IgD-negative memory B cell (primary cell): ENCODE results near the gene FAM174C. TPM values are rescaled to one million over a fixed set of nuclear protein-coding genes. Genes with fewer than 3 reads are reported as not detected.
A peak's percentile ranks its signal among the peaks of the same experiment; 100 is the strongest.
"Not testable (repeated sequence)": the region's sequence is repeated elsewhere in the genome, so short reads cannot be mapped to it uniquely, and the experiment has no call there.

Source experiments
- H3K27ac Mint-ChIP-seq, 3 donors: one replicate each; pipeline ENCODE4 v1.8.0; 2020 to 2022; ENCODE audit warnings: mild to moderate bottlenecking in 3 of 3, mixed read lengths in 3 of 3, moderate library complexity in 1 of 3
- H3K27me3 Mint-ChIP-seq: one replicate; pipeline ENCODE4 v1.8.0; 2021; ENCODE audit warnings: mixed read lengths
- H3K36me3 Mint-ChIP-seq: one replicate; pipeline ENCODE4 v1.8.0; 2020; ENCODE audit warnings: mild to moderate bottlenecking, mixed read lengths
- H3K4me1 Mint-ChIP-seq, 3 donors: one replicate each; pipeline ENCODE4 v1.8.0; 2020 to 2022; ENCODE audit warnings: mixed read lengths in 3 of 3, mild to moderate bottlenecking in 1 of 3
- H3K4me3 Mint-ChIP-seq, 4 donors: one replicate each; pipeline ENCODE4 v1.8.0; 2020 to 2022; ENCODE audit warnings: mild to moderate bottlenecking in 4 of 4, mixed read lengths in 4 of 4, moderate library complexity in 3 of 4
- H3K9me3 Mint-ChIP-seq, 3 donors: one replicate each; pipeline ENCODE4 v1.8.0; 2020 to 2021; ENCODE audit warnings: mixed read lengths in 3 of 3, mild to moderate bottlenecking in 1 of 3
- polyA plus RNA-seq: library from polyadenylated mRNA; unstranded; fragments of 300-500 nt; fragmentation: Illumina TruSeq; gene quantifications from one replicate; pipeline ENCODE4 v1.2.3, GENCODE V29; 2021

Gene FAM174C
- polyA plus RNA-seq, 1 donor from 2014 or later, result 115 TPM

DNA sequence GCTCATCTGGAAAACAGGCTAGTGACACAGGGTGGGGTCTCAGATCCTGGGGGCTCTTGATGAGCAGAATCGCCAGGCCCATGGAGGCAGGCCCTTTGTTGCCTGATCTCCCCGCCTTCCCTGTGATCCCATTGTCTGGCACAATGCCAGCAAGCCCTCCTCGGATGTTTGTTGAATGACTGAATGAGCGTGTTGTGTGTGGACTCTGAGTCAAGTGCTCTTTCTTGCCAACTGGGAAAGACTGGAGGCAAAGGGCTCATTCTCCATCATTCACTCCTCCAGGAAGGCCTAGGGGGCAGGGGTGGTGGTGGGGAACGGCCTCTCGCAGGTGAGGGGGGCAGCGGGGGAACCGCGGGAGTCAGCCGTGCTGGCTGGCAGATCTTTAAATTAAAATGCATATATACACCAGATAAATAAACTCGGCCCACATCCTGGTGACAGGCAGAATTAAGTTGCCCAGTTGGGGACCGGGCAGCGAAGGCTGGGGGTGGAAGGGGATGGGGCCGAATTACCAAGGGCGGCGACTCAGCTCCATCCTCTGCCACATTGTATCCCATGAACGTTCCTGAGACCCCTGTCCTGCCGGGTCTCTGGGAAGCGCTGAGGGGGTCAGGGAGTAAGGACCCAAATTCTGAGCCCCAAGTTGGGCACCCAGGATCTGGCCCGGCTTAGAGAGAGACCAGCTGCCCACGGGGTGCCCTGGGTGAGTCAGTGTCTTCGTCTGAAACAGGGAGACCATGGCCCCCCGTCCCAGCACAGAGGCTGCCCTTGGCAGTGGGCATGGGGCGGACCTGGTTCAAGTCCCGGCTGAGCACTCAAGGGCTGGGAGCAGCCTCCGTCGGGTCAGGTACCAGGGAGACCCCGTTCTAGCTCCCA is 34.9 kb downstream of the FAM174C start:
- H3K4me3 Mint-ChIP-seq, result no peak overlapping the region
- no peaks in the 10 kb centered on the region for H3K36me3 Mint-ChIP-seq
- H3K27me3 Mint-ChIP-seq, result peaks cover 9% of the 10 kb centered on the region
- no peaks in the 10 kb centered on the region for H3K4me1 Mint-ChIP-seq
- no peak overlapping the region for H3K27ac Mint-ChIP-seq
- H3K9me3 Mint-ChIP-seq, result no peaks in the 10 kb centered on the region

DNA sequence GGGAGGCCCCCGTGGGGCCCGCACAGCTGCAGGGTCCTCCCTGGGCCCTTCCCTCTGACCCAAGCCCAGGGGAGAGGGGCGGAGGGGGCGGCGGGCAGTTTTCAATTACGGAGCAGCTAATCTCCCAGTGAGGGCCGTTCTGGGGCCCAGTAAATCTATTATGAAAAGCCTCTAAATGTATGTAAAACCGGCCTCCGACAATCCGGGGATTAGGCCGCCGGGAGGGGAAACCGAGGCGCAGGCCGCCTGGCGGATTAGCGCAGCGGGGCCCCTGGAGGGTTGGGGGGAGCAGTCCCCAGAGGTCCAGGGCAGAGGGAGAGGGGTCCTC is 35.5 kb downstream of the FAM174C start:
- Mint-ChIP-seq H3K4me3 (no peak overlapping the region), H3K27ac (no peak overlapping the region), H3K4me1 (no peaks in the 10 kb centered on the region), H3K9me3 (no peaks in the 10 kb centered on the region), H3K36me3 (no peaks in the 10 kb centered on the region), H3K27me3 (peaks cover 11% of the 10 kb centered on the region)

DNA sequence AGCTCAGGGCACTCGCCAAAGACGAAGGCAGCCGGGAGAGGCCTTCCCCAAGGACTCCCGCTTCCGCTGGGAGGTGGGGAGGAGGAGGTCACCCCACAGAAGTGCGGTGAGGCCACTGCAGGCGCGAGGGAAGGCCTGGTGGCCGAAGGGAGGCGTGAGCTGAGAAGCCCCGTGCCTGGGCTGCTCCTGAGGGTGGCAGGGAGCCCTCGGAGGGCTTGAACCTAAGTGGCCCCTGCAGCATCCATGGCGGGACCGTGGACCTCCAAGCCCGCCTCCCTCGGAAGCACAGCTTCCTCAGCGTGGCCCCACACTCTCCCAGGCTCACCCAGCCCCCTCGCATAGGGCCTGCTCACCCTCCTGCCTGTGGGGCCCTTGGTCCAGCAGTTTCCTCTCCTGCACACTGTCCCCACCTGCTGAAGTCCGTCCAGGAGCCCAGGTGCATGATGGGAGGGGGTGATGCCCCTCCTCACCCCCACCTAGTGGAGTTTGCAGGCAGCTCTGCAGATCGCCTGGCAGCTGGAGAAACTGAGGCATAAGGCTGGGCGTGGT is 36.3 kb downstream of the FAM174C start:
- Mint-ChIP-seq H3K4me3 (no peak overlapping the region), H3K4me1 (no peaks in the 10 kb centered on the region), H3K27me3 (peaks cover 16% of the 10 kb centered on the region), H3K27ac (no peak overlapping the region), H3K9me3 (no peaks in the 10 kb centered on the region), H3K36me3 (no peaks in the 10 kb centered on the region)

DNA sequence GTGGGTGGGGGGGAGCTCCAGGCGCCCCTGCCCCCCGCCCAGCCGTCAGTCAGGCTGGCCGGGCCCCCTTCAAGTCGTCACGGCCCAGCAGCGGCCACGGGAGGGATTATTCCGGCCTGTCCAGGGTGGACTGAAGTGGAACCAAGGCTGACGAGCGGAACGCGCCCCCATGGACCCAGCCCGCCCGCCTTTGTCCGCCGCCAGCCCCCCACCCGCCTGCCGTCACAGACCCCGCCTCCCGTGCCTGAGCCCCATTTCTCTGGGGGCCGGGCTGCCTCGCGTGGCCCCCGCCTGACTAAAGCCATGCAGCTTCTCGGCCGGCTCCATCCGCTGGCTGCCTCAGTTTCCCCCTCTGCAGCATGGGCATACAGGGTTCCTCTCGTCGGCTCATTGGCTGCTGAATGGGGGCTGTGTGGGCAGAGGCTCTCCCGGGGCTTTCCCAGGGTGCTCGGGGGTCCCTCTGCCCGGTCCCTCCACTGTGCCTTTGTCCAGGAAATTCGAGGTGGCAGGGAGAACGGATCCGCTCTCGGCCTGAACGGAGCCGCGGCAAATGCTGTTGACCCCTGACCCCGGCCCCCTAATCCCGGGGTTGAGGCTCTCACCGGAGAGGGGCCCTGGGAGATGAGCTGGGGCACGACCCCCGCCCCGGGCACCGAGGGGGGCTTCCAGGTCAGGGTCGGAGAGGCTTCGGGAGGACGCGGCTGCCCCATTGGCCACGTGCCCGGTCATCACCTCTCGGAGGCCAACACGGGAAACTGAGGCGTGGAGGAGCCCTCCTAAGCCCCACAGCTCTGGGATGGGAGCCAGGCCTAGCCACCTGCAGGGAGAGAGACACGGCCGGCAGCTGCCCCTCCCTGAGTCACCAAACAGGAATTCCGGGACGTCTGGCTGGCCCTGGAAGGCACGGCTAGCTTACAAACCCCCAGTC is 37.7 kb downstream of the FAM174C start:
- H3K27ac Mint-ChIP-seq, result no peak overlapping the region
- no peaks in the 10 kb centered on the region for H3K9me3 Mint-ChIP-seq
- no peaks in the 10 kb centered on the region for H3K36me3 Mint-ChIP-seq
- H3K27me3 Mint-ChIP-seq, result peaks cover 29% of the 10 kb centered on the region
- no peaks in the 10 kb centered on the region for H3K4me1 Mint-ChIP-seq
- peak overlapping the region in 1 of 4 donors; percentile 72 for H3K4me3 Mint-ChIP-seq

DNA sequence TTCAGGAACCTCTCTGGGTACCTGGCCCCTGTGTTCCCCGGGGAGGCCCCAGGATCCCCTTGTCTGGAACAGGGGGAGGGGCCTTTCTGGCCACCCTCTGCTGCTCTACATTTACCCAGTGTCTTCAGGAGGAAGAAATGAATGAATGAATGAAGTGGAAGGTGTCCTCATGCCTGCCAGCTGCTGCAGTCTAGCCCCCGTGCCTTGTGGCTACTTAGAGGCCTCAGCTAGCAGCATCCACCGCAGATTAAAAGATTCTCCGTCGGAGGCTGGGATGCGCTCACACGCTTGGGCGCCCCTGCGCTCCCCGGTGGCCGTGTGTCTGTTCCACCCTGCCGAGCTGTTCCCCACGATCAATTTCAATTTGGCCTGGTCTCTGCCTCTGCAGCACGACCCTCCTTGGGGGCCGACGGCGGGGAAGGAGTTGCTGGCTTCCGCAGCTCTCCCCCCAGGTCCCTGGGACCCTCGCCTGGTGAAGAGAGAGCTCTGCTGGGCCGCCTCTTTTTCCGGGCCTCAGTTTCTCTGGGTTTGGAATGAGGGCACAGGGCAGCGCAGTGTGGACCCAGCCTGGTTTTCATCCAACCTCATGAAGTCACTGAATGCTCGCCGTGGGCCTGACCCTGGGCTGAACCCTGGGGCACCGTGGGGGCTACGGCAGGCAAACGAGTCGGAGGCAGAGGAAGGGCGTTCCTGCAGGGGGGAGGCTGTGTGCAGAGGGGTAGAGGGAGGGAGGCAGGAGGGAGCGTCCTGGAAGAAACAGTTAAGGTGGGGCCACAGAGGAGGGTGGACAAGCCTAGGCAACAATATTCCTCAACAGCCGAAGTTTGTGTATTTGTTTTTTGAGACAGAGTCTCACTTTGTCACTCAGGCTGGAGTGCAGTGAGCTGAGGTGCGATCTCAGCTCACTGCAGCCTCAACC is 38.6 kb downstream of the FAM174C start:
- Mint-ChIP-seq H3K27ac (no peak overlapping the region), H3K4me1 (no peaks in the 10 kb centered on the region), H3K4me3 (no peak overlapping the region), H3K27me3 (peaks cover 29% of the 10 kb centered on the region), H3K36me3 (no peaks in the 10 kb centered on the region), H3K9me3 (no peaks in the 10 kb centered on the region)

DNA sequence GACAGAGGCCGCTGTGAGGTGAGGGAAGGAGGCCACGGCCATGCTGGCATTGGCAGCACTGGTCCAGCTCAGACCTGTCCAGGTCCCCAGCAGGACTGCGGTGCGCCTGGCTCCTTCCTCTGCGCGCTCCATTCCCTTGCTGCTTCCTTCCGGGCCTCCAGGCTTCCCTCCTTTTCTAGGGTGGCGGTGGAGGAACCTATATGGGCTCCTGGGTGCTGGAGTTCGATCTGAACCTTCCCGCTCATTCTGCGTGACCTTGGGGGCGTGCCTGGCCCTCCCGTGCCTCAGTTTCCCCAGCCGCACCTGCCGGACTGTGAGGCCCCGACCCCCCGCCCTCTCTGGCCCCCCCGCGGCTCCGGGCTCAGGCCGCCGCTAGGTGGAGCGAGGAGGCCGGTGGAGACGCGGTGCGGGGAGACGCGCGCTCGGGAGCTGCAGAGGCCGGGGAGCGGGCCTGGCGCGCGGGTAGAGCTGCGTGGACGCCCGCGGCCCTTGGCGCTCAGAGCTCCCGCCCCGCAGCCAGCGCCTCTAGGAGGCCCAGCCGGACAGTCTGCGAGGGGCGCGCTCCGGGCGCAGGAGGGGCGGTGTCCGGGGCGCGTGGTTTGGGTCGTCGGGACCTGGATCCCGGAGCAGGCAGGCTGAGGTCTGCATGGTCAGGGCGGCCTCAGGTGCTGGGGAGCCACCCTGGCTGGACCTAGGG is 40.3 kb downstream of the FAM174C start:
- Mint-ChIP-seq H3K4me3 (peak overlapping the region in 1 of 4 donors; percentile 28), H3K4me1 (no peaks in the 10 kb centered on the region), H3K27ac (no peak overlapping the region), H3K27me3 (peaks cover 32% of the 10 kb centered on the region), H3K9me3 (no peaks in the 10 kb centered on the region), H3K36me3 (no peaks in the 10 kb centered on the region)

DNA sequence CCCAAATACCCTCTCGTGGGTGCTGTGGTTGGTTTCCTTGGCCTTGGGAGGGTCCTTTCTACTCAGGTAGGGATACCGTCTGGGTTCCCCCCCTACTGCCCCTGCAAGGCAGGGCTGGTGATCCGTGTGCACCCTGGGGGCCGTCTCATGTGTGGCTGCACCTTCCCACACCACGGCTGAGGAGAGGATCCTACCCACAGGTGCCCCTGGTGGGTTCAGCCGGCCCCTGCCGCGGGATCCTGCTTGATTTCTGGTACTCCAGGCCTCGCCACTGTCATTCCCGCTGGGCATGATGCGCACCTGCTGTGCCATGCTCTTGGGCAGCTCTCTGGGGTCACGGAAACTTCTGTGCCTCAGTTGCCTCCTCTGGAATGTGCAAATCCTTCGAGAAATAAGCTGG is 41.1 kb downstream of the FAM174C start:
- no peak overlapping the region for H3K27ac Mint-ChIP-seq
- no peaks in the 10 kb centered on the region for H3K36me3 Mint-ChIP-seq
- no peaks in the 10 kb centered on the region for H3K9me3 Mint-ChIP-seq
- H3K4me3 Mint-ChIP-seq, result no peak overlapping the region
- H3K27me3 Mint-ChIP-seq, result peaks cover 35% of the 10 kb centered on the region
- no peaks in the 10 kb centered on the region for H3K4me1 Mint-ChIP-seq

DNA sequence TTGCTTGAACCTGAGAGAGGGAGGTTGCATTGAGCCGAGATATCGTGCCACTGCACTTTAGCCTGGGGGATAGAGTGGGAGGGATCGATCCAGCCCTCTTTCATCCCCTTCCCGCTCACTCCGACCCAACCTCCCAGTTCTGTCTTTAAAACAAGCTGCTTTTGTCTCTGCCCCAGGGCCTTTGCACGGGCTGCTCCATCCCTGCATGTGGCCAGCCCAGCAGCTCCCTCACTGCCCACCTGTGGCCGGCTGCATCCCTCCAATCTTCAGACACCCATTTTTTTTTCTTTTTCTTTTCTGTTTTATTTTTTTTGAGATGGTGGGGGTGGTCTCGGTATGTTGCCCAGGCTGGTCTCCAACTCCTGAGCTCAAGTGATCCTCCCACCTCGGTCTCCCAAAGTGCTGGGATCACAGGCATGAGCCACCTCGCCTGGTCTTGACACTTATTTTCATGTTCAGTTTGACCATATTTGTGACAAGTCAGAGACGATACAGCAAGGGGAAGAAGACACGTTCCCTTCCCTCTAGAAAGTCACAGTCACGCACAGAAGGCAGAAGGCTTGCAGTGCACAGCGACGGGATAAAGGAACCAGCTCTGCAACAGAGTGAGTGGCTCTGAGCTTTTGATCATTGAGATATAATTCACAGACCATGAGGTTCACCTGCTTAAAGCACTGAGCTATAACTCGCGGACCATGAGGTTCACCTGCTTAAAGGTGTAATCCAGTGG is 42.1 kb downstream of the FAM174C start:
- H3K27me3 Mint-ChIP-seq, result peaks cover 36% of the 10 kb centered on the region
- H3K4me1 Mint-ChIP-seq, result no peaks in the 10 kb centered on the region
- no peaks in the 10 kb centered on the region for H3K9me3 Mint-ChIP-seq
- H3K27ac Mint-ChIP-seq, result peak overlapping the region in 1 of 3 donors; percentile 28
- no peaks in the 10 kb centered on the region for H3K36me3 Mint-ChIP-seq
- no peak overlapping the region for H3K4me3 Mint-ChIP-seq

DNA sequence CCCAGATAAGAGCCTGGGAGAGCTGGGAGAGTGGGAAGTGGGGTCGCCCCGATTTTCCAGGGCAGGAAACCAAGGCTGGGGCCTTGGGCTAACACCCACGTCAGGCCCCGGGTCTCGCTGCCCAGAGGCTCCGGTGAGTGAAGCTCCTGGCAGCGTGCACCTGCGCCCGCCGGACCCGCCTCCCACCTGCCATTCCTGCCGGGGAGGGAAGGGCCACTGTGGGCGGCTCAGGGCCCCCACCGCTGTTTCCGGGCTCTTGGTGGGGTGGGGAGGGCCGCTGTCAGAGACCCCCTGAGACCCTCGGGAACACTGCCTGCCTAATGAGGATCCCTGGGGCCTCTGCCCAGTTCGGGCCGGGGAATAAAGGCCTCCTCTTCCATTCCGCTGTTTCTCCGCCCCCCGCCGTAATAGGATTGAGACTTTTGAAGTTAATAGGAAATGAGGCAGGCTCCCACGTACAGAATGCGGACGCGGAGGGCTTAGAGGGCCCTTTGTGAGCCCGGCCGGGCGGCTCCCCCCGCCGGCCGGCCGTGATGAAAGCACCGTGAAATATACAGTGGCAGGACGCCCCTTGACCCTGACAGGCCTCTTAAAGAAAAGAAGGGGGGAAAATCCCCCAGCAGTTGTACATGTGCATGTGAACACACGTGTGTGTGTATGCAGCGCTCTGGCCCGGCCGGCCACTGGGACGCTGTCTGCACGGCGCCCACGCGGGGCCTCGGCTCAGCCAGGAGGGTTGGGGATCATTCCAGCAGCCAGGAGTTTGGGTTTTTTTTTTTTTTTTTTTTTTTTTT is 43.5 kb downstream of the FAM174C start:
- Mint-ChIP-seq H3K4me3 (no peak overlapping the region), H3K9me3 (no peaks in the 10 kb centered on the region), H3K27me3 (peaks cover 37% of the 10 kb centered on the region), H3K27ac (no peak overlapping the region), H3K4me1 (no peaks in the 10 kb centered on the region), H3K36me3 (no peaks in the 10 kb centered on the region)

DNA sequence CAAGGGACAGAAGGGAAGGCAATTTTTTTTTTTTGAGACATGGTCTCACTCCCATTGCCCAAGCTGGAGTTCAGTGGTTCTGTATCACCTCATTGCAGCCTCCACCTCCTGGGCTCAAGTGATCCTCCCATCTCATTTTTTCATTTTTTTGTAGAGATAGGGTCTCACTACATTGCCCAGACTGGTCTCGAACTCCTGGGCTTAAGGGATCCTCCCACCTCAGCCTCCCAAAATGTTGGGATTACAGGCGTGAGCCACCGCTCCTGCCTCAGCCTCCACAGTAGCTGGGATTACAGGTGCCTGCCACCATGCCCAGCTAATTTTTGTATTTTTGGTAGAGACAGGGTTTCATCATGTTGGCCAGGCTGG is 44.9 kb downstream of the FAM174C start:
- H3K4me3 Mint-ChIP-seq, H3K36me3 Mint-ChIP-seq, H3K27ac Mint-ChIP-seq, H3K9me3 Mint-ChIP-seq, H3K4me1 Mint-ChIP-seq: not testable (repeated sequence)
- peaks cover 38% of the 10 kb centered on the region for H3K27me3 Mint-ChIP-seq

DNA sequence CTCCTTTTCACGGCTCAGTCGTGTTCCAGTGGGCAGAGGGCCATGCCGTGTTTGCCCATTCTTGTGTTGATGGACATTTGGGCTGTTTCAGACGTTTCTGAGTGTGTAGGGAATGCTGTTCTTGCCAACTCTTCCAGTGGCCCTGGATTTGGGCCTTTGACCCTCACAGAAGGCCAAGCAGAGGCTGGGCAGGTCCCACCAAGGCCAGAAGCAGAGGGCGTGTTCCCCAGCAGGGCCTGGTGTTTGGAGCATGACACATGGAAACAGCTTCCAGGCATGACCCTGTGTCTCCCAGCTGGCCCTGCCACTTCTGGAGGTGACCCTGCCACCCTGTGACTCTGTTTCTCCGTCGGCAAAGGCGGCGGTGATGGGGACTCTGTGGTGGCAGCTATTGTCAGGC is 46.2 kb downstream of the FAM174C start:
- Mint-ChIP-seq H3K9me3 (no peaks in the 10 kb centered on the region), H3K4me3 (no peak overlapping the region), H3K4me1 (peaks cover 0 to 5% (median 0%) of the 10 kb centered on the region in 3 donors), H3K36me3 (no peaks in the 10 kb centered on the region), H3K27me3 (peaks cover 39% of the 10 kb centered on the region), H3K27ac (peak overlapping the region in 1 of 3 donors; percentile 66)

DNA sequence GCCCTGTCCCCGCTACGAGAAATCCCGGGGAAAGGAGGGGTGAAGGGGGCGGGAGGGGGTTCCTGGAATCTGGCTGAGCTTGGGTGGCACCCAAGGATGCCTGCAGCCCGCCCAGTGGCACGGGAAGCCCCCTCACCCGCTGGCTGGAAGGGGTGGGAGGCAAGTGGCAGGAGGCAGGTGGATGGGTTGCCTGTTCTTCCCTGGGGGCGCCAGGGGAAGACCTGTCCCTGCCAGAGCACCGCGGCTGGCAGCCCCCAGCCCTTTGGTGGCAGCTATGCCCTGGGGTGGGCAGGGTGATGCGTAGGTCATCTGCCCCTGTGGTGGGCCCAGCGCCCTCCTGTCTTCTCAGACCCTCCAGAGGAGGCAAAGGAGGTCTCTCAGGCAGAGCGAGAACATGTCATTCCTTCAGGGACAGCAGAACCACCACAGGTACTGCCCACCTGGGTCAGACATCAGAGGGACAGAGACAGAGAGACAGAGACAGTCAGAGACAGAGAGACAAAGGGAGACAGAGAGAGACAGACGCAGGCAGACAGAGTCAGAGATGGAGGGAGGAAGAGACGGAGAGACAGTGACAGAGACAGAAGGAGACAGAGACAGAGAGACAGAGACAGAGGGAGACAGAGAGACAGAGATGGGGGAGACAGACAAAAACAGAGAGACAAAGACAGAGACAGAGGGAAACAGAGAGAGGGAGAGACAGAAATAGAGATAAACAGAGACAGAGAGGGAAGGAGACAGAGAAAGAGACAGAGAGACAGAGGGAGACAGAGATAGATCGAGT is 47.1 kb downstream of the FAM174C start:
- Mint-ChIP-seq H3K36me3 (no peaks in the 10 kb centered on the region), H3K4me1 (peaks cover 0 to 7% (median 0%) of the 10 kb centered on the region in 3 donors), H3K9me3 (no peaks in the 10 kb centered on the region), H3K27ac (no peak overlapping the region), H3K27me3 (peaks cover 32% of the 10 kb centered on the region), H3K4me3 (peak overlapping the region in 1 of 4 donors; percentile 43)
